Measurements from ENCODE around the gene HOXB7. TPM values are rescaled to one million over a fixed set of nuclear protein-coding genes. Genes with fewer than 3 reads are reported as not detected.

Gene HOXB7
- total and polyA plus RNA-seq, 8 donors, result 0.35 to 1.3 (median 0.70) TPM; not detected in 2

GRCh38 chr17:48601207-48601538 is 9.6 kb downstream of the HOXB7 start:
- ATAC-seq (no peak), FAIRE-seq (no peak), DNase-seq (no peak)
- TF ChIP-seq, protein P1, sequence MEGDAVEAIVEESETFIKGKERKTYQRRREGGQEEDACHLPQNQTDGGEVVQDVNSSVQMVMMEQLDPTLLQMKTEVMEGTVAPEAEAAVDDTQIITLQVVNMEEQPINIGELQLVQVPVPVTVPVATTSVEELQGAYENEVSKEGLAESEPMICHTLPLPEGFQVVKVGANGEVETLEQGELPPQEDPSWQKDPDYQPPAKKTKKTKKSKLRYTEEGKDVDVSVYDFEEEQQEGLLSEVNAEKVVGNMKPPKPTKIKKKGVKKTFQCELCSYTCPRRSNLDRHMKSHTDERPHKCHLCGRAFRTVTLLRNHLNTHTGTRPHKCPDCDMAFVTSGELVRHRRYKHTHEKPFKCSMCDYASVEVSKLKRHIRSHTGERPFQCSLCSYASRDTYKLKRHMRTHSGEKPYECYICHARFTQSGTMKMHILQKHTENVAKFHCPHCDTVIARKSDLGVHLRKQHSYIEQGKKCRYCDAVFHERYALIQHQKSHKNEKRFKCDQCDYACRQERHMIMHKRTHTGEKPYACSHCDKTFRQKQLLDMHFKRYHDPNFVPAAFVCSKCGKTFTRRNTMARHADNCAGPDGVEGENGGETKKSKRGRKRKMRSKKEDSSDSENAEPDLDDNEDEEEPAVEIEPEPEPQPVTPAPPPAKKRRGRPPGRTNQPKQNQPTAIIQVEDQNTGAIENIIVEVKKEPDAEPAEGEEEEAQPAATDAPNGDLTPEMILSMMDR (IDR thresholded peaks at IDR 0.05), result no peak
- intact Hi-C loops (cut with DNase I), result no loop called here
- Histone ChIP-seq H3K4me3 (no peak overlapping the region), H3K27me3 (peaks cover 0 to 91% (median 16%) of the 10 kb centered on the region in 4 donors), H3K9me3 (no peaks in the 10 kb centered on the region), H3K4me1 (peaks cover 0 to 10% (median 0%) of the 10 kb centered on the region in 3 donors), H3K36me3 (no peaks in the 10 kb centered on the region), H3K27ac (no peak overlapping the region)
- WGBS, 2 donors, result 17 to 26% methylated on average over 4 of the region's 4 CpGs

DNA sequence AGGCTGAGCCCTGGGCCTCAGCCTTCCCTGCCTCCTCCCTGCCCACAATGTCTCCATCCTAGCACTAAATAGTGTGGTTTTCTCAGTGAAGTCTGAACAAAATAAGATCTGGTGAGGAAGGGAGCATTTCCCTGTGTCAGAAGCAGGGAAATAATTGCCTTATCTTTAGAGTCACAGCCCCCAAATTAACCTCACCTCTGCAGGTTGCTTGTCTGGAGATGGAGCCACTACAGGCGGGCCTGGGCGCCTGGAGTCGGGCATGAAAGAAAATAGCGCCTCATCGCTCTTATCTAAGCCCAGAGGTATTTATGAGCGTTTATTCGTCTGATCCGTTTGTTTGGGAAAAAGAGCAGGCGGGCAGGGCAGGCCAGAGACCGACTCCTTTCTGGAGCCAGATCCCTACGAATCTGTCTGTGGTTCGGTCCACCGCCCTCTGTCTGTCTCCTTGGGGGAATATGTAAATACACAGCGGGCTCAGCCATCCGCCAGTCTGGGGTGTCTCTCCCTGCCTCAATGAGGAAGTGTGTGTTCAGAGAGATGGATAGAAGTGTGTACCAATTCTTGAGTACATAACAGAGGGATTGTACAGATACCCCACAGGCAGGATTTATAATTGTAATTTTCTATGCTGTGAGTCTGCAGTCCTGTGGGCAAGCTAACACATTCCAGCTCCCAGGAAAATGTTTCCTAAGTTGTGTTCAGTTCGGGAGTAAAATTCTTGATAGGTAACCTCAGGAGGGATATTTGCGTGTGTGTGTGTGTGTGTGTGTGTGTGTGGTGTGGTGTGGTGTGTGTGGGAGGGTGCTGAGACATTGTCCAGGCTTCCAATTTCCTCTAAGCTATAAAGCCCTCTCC is 10.3 kb downstream of the HOXB7 start:
- no peak for ATAC-seq
- Histone ChIP-seq H3K4me3 (no peak overlapping the region), H3K27me3 (peaks cover 0 to 91% (median 12%) of the 10 kb centered on the region in 4 donors), H3K27ac (no peak overlapping the region), H3K4me1 (peaks cover 0 to 12% (median 0%) of the 10 kb centered on the region in 3 donors), H3K36me3 (no peaks in the 10 kb centered on the region), H3K9me3 (no peaks in the 10 kb centered on the region)
- no peak for FAIRE-seq
- TF ChIP-seq, protein P1 (IDR thresholded peaks at IDR 0.05), result no peak
- WGBS, 2 donors, result 43% methylated on average over 17 of the region's 17 CpGs
- DNase-seq, result no peak
- intact Hi-C loops (cut with DNase I), result no loop called here

DNA sequence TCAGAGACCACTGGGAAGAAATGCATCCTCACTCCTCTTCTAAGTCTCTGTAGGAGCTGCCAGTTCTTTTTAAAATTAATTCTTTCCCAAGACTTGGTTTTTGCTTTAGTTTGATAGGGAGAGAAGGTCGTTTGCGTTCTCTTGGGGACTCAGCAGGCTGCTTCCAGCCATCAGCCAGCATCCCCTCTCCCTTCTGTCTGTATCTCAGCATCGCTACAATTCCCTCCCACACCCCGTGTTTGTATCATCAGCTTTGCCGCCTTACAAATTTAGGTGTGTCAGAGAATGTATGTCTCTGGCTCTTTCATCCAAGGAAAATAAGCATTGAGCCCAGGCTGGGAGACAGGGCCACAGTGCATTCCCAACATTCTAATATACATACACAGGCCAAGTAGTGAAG is 11.5 kb downstream of the HOXB7 start:
- H3K27me3 ChIP-seq, result peaks cover 0 to 89% (median 9%) of the 10 kb centered on the region in 4 donors
- H3K36me3 ChIP-seq, result no peaks in the 10 kb centered on the region
- DNase-seq (no peak), ATAC-seq (no peak), FAIRE-seq (no peak)
- 51 to 55% methylated on average over 5 of the region's 5 CpGs for WGBS, 2 donors
- peaks cover 0 to 12% (median 0%) of the 10 kb centered on the region in 3 donors for H3K4me1 ChIP-seq
- no peaks in the 10 kb centered on the region for H3K9me3 ChIP-seq
- H3K4me3 ChIP-seq, result no peak overlapping the region
- intact Hi-C loops (cut with DNase I), result loop anchor here in 1 of 3 donors (10.0 kb wide), 1 partner anchor 245 kb away; no protein-coding TSS in a partner anchor
- TF ChIP-seq, protein P1 (IDR thresholded peaks at IDR 0.05), result no peak
- no peak overlapping the region for H3K27ac ChIP-seq

DNA sequence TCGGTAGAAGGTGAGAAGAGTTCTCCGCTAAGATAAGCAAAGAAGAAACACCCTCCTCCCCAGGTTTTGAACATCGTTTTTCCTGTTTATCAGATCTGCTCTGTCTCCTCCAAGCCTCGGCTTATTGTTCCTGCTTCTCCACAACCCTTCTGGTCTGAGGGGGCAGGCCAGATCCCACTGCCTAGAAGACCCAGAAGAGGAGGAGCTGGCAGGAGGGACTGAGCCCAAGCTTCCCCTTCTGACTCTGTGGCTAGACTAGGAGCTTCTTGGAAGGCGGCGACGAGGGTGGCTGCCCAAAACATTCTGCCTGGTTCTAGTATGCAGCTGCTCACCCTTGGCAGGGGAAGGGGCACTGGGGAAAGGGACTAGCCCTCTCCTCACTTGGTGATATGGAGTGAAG is 12.1 kb downstream of the HOXB7 start:
- H3K27ac ChIP-seq, result no peak overlapping the region
- WGBS, 2 donors, result 14 to 21% methylated on average over 7 of the region's 7 CpGs
- peaks cover 0 to 89% (median 9%) of the 10 kb centered on the region in 4 donors for H3K27me3 ChIP-seq
- no peak overlapping the region for H3K4me3 ChIP-seq
- DNase-seq, result no peak
- no peak for FAIRE-seq
- H3K9me3 ChIP-seq, result no peaks in the 10 kb centered on the region
- H3K4me1 ChIP-seq, result peaks cover 0 to 12% (median 0%) of the 10 kb centered on the region in 3 donors
- ATAC-seq, result no peak
- intact Hi-C loops (cut with DNase I), result loop anchor here in 1 of 3 donors (10.0 kb wide), 1 partner anchor 244 kb away; no protein-coding TSS in a partner anchor
- TF ChIP-seq, protein P1 (IDR thresholded peaks at IDR 0.05), result no peak
- no peaks in the 10 kb centered on the region for H3K36me3 ChIP-seq

Measured in pancreas (tissue), 10 donors.